ENCODE data around the gene GLRX3.
A peak's percentile ranks its signal among the peaks of the same experiment; 100 is the strongest.
"Not testable (repeated sequence)": the region's sequence is repeated elsewhere in the genome, so short reads cannot be mapped to it uniquely, and the experiment has no call there.

Gene GLRX3

DNA sequence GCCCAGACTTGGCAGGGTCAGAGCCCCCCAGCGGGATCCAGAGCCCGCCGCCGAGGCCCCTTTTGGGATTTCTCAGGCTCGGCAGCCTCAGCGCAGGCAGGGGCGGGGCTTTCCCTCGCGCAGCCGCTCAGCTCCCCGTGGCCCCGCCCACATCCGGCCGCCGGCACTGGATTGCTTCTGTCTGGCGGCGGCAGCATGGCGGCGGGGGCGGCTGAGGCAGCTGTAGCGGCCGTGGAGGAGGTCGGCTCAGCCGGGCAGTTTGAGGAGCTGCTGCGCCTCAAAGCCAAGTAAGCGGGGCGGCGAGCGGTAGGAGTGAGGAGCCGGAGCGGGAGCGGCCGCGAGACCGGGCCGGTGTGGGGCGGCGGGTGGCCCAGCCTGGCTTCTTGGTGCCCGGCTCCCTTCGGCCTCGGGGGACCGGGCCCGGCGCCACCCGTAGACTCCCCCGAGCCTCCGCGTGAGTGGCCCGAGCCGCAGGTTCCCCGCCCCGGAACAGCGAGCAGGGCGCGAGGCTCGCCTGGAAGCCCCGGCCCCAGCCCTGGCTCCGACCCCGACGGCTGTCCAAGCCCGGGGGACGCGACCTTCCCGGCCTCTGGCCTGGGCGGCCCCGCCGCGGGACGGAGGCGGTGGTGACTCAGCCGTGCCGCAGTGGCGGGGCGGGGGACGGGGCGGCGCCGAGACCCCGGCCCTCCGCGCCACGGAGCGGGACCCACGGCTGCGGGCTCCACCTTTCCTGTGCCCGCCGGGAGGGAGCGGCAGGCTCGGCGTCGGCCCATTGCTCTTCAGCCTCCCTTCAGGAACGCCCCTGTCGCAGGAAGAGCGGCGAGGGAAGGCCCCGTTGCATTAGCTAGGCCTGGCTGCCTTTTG lies at the start of gene GLRX3:
TSS of gene GLRX3 (plus strand) at position 166 of the 864 bp plus-strand sequence. CDS start at position 196, 30 bp downstream.
- Histone ChIP-seq H3K36me3 (peaks cover 16% of the 10 kb centered on the region), H3K27me3 (ENCODE audit: insufficient read depth, low read depth, severe bottlenecking) (no peaks in the 10 kb centered on the region), H3K4me3 (ENCODE audit: low read depth, low read length) (peak within 1 kb of the TSS; percentile 83), H3K27ac (peak within 1 kb of the TSS; percentile 90), H3K9me3 (ENCODE audit: severe bottlenecking) (no peaks in the 10 kb centered on the region)
- peak; percentile 87 for DNase-seq
- TF ChIP-seq, protein P1, sequence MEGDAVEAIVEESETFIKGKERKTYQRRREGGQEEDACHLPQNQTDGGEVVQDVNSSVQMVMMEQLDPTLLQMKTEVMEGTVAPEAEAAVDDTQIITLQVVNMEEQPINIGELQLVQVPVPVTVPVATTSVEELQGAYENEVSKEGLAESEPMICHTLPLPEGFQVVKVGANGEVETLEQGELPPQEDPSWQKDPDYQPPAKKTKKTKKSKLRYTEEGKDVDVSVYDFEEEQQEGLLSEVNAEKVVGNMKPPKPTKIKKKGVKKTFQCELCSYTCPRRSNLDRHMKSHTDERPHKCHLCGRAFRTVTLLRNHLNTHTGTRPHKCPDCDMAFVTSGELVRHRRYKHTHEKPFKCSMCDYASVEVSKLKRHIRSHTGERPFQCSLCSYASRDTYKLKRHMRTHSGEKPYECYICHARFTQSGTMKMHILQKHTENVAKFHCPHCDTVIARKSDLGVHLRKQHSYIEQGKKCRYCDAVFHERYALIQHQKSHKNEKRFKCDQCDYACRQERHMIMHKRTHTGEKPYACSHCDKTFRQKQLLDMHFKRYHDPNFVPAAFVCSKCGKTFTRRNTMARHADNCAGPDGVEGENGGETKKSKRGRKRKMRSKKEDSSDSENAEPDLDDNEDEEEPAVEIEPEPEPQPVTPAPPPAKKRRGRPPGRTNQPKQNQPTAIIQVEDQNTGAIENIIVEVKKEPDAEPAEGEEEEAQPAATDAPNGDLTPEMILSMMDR (IDR thresholded peaks at IDR 0.05; ENCODE audit: low read depth, low read length): no peak

DNA sequence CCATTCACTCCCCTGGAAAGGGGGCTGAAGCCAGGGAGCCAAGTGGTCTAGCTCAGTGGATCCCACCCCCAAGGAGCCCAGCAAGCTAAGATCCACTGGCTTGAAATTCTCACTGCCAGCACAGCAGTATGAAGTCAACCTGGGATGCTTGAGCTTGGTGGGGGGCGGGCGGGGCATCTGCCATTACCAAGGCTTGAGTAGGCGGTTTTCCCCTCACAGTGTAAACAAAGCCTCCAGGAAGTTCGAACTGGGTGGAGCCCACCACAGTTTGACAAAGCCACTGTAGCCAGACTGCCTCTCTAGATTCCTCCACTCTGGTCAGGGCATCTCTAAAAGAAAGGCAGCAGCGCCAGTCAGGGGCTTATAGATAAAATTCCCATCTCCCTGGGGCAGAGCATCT lies 45.6 kb upstream of the GLRX3 start:
- not testable (repeated sequence) for H3K27ac ChIP-seq; H3K36me3 ChIP-seq; H3K27me3 ChIP-seq (ENCODE audit: insufficient read depth, low read depth, severe bottlenecking); DNase-seq; H3K9me3 ChIP-seq (ENCODE audit: severe bottlenecking); H3K4me3 ChIP-seq (ENCODE audit: low read depth, low read length)

DNA sequence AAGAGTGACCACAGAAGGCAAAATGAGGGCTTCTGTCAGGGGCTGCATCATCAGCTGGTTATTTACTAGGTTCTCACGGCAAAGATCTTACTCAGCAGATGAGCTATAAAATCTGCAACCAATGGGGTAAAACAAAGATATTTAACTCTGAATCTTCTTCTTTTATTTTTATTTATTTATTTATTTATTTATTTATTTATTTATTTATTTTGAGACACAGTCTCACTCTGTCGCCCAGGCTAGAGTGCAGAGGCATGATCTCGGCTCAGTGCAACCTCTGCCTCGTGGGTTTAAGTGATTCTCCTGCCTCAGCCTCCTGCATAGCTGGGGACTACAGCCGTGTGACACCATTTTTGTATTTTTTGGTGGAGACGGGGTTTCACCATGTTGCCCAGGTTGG lies 36.8 kb upstream of the GLRX3 start:
- Histone ChIP-seq H3K4me3 (ENCODE audit: low read depth, low read length) (no peak overlapping the region), H3K27ac (no peak overlapping the region), H3K9me3 (ENCODE audit: severe bottlenecking) (no peaks in the 10 kb centered on the region), H3K36me3 (no peaks in the 10 kb centered on the region), H3K27me3 (ENCODE audit: insufficient read depth, low read depth, severe bottlenecking) (no peaks in the 10 kb centered on the region)
- DNase-seq: no peak
- TF ChIP-seq, protein P1 (IDR thresholded peaks at IDR 0.05; ENCODE audit: low read depth, low read length): no peak

DNA sequence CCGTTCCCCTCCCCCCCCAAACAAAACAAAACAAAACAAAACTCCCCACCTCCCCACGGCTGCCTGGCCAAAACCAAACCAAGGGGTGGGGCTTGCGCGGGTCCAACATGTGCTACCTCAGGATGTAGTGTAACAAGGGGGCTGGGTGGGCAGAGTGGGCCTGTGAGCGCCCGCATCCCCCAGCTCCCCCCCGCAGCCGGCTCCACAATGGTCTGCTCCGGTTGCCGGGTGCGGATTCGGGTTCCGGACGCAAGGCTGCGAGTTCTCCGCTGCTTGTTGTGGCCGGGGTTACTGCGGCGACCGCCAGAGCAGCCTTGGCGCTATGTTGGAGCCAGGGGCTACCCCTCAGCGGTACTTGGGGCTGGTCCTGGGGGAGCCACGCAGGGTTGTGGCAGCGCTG lies 30.5 kb upstream of the GLRX3 start:
- no peaks in the 10 kb centered on the region for H3K27me3 ChIP-seq (ENCODE audit: insufficient read depth, low read depth, severe bottlenecking)
- no peaks in the 10 kb centered on the region for H3K9me3 ChIP-seq (ENCODE audit: severe bottlenecking)
- H3K36me3 ChIP-seq: no peaks in the 10 kb centered on the region
- DNase-seq: no peak
- H3K4me3 ChIP-seq (ENCODE audit: low read depth, low read length): no peak overlapping the region
- no peak overlapping the region for H3K27ac ChIP-seq
- TF ChIP-seq, protein P1 (IDR thresholded peaks at IDR 0.05; ENCODE audit: low read depth, low read length): no peak

DNA sequence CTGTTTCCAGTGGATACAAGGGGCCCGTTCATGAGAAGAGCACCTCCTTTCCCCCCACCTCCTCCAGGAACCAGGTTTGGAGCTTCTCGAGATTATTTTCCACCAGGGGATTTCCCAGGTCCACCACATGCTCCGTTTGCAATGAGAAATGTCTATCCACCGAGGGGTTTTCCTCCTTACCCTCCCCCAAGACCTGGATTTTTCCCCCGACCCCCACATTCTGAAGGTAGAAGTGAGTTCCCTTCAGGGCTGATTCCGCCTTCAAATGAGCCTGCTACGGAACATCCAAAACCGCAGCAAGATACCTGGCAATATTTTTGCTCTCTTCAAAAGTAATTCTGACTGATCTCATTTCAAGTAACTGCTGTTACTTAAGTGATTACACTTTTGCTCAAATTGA lies 28.0 kb upstream of the GLRX3 start:
- not testable (repeated sequence) for H3K4me3 ChIP-seq (ENCODE audit: low read depth, low read length); H3K9me3 ChIP-seq (ENCODE audit: severe bottlenecking); DNase-seq; H3K27me3 ChIP-seq (ENCODE audit: insufficient read depth, low read depth, severe bottlenecking); H3K27ac ChIP-seq; H3K36me3 ChIP-seq

DNA sequence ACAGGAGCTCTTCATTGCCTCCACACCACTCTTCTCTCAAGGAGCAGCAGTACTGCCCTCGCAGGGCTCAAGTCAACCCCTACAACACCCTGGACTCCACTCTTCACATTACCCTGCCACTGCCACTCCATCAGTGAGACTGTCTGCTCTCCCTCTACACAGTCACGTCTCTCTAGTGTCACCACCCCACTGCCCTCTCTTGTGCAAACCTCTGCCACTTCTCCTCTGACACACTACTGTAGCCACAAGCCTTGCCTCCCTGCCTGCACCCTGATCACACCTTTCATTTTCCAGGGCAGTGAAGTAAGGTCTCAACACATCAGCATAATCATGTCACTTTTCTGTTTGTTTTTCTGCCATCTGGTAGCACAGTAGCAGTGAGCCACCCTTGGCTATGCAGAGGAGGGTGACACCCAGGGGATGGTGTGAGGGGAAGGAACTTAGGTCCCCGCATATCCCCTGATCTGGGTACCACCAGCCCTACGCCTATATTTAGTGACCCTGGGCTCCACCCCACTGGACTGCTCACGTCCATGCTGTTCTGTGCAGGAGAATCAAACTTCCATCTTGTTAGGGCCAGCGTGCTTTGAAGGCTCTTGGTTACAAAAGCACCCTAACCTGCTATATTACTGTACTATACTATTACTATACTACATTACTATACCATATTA lies 27.1 kb upstream of the GLRX3 start:
- Histone ChIP-seq H3K36me3 (no peaks in the 10 kb centered on the region), H3K9me3 (ENCODE audit: severe bottlenecking) (no peaks in the 10 kb centered on the region), H3K27me3 (ENCODE audit: insufficient read depth, low read depth, severe bottlenecking) (no peaks in the 10 kb centered on the region), H3K4me3 (ENCODE audit: low read depth, low read length) (0 out of 2 replicates have a peak overlapping the region, but pooled peaks have one; percentile 87), H3K27ac (no peak overlapping the region)
- no peak for DNase-seq
- TF ChIP-seq, protein P1 (IDR thresholded peaks at IDR 0.05; ENCODE audit: low read depth, low read length): no peak
